Iris pigment epithelial cell (primary cell): Measurements from ENCODE around the gene SORBS2.

Experiments used
- DNase-seq: peaks from one replicate; pipeline ENCODE4 v3.0.0-alpha.2; 2011; ENCODE audit warnings: low read depth

Gene SORBS2

GRCh38 chr4:185589067-185589836 lies 222.7 kb downstream of the SORBS2 start:
- DNase-seq = peak; percentile 92

GRCh38 chr4:185587427-185588161 lies 224.4 kb downstream of the SORBS2 start:
- no peak for DNase-seq

- no peak for DNase-seq
These were observed 225.0 kb downstream of the SORBS2 start for GRCh38 chr4:185587030-185587426.

GRCh38 chr4:185585211-185585610 lies 226.8 kb downstream of the SORBS2 start:
- no peak for DNase-seq

- DNase-seq = no peak
These were observed 228.2 kb downstream of the SORBS2 start for GRCh38 chr4:185583813-185584212.

- no peak for DNase-seq
These were observed 229.2 kb downstream of the SORBS2 start for GRCh38 chr4:185582651-185583400.

GRCh38 chr4:185580699-185581098 lies 231.3 kb downstream of the SORBS2 start:
- DNase-seq = no peak

- no peak for DNase-seq
These were observed 233.7 kb downstream of the SORBS2 start for GRCh38 chr4:185578284-185578683.

GRCh38 chr4:185576962-185577950 lies 234.7 kb downstream of the SORBS2 start:
- no peak for DNase-seq

GRCh38 chr4:185576314-185576961 lies 235.6 kb downstream of the SORBS2 start:
- no peak for DNase-seq

- DNase-seq = peak; percentile 93
These were observed 238.3 kb downstream of the SORBS2 start for GRCh38 chr4:185573651-185574199.

GRCh38 chr4:185570727-185571126 lies 241.3 kb downstream of the SORBS2 start:
- DNase-seq = no peak

- DNase-seq = peak; percentile 61
These were observed 244.3 kb downstream of the SORBS2 start for GRCh38 chr4:185567381-185568376.

GRCh38 chr4:185566972-185567371 lies 245.0 kb downstream of the SORBS2 start:
- DNase-seq = peak; percentile 90

GRCh38 chr4:185566425-185566824 lies 245.6 kb downstream of the SORBS2 start:
- DNase-seq = no peak

GRCh38 chr4:185565696-185566095 lies 246.3 kb downstream of the SORBS2 start:
- DNase-seq = no peak

- DNase-seq = no peak
These were observed 247.6 kb downstream of the SORBS2 start for GRCh38 chr4:185564349-185564748.

GRCh38 chr4:185562531-185562930 lies 249.5 kb downstream of the SORBS2 start:
- DNase-seq = no peak

- DNase-seq = no peak
These were observed 251.7 kb downstream of the SORBS2 start for GRCh38 chr4:185560316-185560715.
